Measurements from ENCODE around the gene SAMD5. TPM values are rescaled to one million over a fixed set of nuclear protein-coding genes. Genes with fewer than 3 reads are reported as not detected.

SAMD5 gene
- total and polyA plus RNA-seq, 9 of the 15 experiments (the other 6 are each of a cell fraction or from before 2014, with no cell fraction given) = 0.15 to 0.91 (median 0.55) TPM

DNA sequence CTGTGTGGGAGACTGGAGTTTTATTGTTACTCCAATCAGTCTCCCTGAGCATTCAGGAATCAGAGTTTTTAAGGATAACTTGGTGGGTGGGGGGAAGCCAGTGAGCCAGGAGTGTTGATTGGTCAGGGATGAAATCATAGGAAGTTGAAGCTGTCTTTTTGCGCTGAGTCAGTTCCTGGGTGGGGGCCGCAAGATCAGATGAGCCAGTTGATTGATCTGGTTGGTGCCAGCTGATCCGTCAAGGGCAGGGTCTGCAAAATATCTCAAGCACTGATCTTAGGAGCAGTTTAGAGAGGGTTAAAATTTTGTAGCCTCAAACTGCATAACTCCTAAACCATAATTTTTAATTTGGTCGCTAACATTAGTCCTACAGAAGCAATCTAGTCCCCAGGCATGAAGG is 33.9 kb downstream of the SAMD5 start (continued):
- TF ChIP-seq DMBX1 (CRISPR knock-in tag; IDR thresholded peaks at IDR 0.05; ENCODE audit: borderline replicate concordance) (0 out of 2 replicates have a peak, but pooled peaks have one; percentile 35), C11orf30 (IDR thresholded peaks at IDR 0.05; ENCODE audit: low read depth) (peak; percentile 96), ETV5 (CRISPR knock-in tag; IDR thresholded peaks at IDR 0.05; ENCODE audit: low read depth) (peak; percentile 36; the same call in 1 of the 2 replicates), TAF9B (IDR thresholded peaks at IDR 0.05; ENCODE audit: partially characterized antibody) (peak; percentile 79), KDM1A (IDR thresholded peaks at IDR 0.05) (0 out of 4 replicates have a peak, but pooled peaks of 1 of the 2 experiments have one; percentile 30), RCOR1 (IDR thresholded peaks at IDR 0.05; ENCODE audit: borderline replicate concordance in 1 of 2, low read depth in 2 of 2, low read length in 2 of 2) (peak in 1 of 2 experiments; percentile 31; a peak in 1 of 4 replicates), ZNF316 (IDR thresholded peaks at IDR 0.05) (peak; percentile 97), GATAD2B (IDR thresholded peaks at IDR 0.05; ENCODE audit: borderline replicate concordance) (peak; percentile 80; the same call in 1 of the 2 replicates), SMARCE1 (IDR thresholded peaks at IDR 0.05) (peak; percentile 35; the same call in 1 of the 2 replicates), EP300 (IDR thresholded peaks at IDR 0.05; ENCODE audit: low read length) (peak; percentile 24; the same call in 1 of the 2 replicates), MAZ (CRISPR knock-in tag; conservative IDR thresholded peaks at IDR 0.05 in 1 of 2, IDR thresholded peaks at IDR 0.05 in 1 of 2) (peak in 1 of 2 experiments; percentile 40; a peak in 1 of 4 replicates)
- TF ChIP-seq, protein P1, sequence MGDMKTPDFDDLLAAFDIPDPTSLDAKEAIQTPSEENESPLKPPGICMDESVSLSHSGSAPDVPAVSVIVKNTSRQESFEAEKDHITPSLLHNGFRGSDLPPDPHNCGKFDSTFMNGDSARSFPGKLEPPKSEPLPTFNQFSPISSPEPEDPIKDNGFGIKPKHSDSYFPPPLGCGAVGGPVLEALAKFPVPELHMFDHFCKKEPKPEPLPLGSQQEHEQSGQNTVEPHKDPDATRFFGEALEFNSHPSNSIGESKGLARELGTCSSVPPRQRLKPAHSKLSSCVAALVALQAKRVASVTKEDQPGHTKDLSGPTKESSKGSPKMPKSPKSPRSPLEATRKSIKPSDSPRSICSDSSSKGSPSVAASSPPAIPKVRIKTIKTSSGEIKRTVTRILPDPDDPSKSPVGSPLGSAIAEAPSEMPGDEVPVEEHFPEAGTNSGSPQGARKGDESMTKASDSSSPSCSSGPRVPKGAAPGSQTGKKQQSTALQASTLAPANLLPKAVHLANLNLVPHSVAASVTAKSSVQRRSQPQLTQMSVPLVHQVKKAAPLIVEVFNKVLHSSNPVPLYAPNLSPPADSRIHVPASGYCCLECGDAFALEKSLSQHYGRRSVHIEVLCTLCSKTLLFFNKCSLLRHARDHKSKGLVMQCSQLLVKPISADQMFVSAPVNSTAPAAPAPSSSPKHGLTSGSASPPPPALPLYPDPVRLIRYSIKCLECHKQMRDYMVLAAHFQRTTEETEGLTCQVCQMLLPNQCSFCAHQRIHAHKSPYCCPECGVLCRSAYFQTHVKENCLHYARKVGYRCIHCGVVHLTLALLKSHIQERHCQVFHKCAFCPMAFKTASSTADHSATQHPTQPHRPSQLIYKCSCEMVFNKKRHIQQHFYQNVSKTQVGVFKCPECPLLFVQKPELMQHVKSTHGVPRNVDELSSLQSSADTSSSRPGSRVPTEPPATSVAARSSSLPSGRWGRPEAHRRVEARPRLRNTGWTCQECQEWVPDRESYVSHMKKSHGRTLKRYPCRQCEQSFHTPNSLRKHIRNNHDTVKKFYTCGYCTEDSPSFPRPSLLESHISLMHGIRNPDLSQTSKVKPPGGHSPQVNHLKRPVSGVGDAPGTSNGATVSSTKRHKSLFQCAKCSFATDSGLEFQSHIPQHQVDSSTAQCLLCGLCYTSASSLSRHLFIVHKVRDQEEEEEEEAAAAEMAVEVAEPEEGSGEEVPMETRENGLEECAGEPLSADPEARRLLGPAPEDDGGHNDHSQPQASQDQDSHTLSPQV (IDR thresholded peaks at IDR 0.05) = 0 out of 2 replicates have a peak, but pooled peaks have one; percentile 58
- TF ChIP-seq, protein P2, sequence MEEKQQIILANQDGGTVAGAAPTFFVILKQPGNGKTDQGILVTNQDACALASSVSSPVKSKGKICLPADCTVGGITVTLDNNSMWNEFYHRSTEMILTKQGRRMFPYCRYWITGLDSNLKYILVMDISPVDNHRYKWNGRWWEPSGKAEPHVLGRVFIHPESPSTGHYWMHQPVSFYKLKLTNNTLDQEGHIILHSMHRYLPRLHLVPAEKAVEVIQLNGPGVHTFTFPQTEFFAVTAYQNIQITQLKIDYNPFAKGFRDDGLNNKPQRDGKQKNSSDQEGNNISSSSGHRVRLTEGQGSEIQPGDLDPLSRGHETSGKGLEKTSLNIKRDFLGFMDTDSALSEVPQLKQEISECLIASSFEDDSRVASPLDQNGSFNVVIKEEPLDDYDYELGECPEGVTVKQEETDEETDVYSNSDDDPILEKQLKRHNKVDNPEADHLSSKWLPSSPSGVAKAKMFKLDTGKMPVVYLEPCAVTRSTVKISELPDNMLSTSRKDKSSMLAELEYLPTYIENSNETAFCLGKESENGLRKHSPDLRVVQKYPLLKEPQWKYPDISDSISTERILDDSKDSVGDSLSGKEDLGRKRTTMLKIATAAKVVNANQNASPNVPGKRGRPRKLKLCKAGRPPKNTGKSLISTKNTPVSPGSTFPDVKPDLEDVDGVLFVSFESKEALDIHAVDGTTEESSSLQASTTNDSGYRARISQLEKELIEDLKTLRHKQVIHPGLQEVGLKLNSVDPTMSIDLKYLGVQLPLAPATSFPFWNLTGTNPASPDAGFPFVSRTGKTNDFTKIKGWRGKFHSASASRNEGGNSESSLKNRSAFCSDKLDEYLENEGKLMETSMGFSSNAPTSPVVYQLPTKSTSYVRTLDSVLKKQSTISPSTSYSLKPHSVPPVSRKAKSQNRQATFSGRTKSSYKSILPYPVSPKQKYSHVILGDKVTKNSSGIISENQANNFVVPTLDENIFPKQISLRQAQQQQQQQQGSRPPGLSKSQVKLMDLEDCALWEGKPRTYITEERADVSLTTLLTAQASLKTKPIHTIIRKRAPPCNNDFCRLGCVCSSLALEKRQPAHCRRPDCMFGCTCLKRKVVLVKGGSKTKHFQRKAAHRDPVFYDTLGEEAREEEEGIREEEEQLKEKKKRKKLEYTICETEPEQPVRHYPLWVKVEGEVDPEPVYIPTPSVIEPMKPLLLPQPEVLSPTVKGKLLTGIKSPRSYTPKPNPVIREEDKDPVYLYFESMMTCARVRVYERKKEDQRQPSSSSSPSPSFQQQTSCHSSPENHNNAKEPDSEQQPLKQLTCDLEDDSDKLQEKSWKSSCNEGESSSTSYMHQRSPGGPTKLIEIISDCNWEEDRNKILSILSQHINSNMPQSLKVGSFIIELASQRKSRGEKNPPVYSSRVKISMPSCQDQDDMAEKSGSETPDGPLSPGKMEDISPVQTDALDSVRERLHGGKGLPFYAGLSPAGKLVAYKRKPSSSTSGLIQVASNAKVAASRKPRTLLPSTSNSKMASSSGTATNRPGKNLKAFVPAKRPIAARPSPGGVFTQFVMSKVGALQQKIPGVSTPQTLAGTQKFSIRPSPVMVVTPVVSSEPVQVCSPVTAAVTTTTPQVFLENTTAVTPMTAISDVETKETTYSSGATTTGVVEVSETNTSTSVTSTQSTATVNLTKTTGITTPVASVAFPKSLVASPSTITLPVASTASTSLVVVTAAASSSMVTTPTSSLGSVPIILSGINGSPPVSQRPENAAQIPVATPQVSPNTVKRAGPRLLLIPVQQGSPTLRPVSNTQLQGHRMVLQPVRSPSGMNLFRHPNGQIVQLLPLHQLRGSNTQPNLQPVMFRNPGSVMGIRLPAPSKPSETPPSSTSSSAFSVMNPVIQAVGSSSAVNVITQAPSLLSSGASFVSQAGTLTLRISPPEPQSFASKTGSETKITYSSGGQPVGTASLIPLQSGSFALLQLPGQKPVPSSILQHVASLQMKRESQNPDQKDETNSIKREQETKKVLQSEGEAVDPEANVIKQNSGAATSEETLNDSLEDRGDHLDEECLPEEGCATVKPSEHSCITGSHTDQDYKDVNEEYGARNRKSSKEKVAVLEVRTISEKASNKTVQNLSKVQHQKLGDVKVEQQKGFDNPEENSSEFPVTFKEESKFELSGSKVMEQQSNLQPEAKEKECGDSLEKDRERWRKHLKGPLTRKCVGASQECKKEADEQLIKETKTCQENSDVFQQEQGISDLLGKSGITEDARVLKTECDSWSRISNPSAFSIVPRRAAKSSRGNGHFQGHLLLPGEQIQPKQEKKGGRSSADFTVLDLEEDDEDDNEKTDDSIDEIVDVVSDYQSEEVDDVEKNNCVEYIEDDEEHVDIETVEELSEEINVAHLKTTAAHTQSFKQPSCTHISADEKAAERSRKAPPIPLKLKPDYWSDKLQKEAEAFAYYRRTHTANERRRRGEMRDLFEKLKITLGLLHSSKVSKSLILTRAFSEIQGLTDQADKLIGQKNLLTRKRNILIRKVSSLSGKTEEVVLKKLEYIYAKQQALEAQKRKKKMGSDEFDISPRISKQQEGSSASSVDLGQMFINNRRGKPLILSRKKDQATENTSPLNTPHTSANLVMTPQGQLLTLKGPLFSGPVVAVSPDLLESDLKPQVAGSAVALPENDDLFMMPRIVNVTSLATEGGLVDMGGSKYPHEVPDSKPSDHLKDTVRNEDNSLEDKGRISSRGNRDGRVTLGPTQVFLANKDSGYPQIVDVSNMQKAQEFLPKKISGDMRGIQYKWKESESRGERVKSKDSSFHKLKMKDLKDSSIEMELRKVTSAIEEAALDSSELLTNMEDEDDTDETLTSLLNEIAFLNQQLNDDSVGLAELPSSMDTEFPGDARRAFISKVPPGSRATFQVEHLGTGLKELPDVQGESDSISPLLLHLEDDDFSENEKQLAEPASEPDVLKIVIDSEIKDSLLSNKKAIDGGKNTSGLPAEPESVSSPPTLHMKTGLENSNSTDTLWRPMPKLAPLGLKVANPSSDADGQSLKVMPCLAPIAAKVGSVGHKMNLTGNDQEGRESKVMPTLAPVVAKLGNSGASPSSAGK (IDR thresholded peaks at IDR 0.05) = 0 out of 2 replicates have a peak, but pooled peaks have one; percentile 34

Data from K562 (cell line).